Endothelial cell of umbilical vein (primary cell): ENCODE data around the gene AQP3. TPM values are rescaled to one million over a fixed set of nuclear protein-coding genes. Genes with fewer than 3 reads are reported as not detected.

Source experiments
- BruUV-seq: library from RNA; stranded (reverse); fragments of 400-500 nt; replicated peaks from 2 replicates; lab custom pipeline; 2021; lab: Mats Ljungman, UMichigan
- CTCF ChIA-PET: fragments of 300-600, 350-600 bp; sonication (Branson Sonifier 250); formaldehyde crosslinking; loops from one replicate; lab custom pipeline; 2021; ENCODE audit warnings: antibody characterized with exemption, inconsistent platforms; lab: Charles Lee
- POLR2A ChIA-PET: fragments of 300-600, 350-600 bp; sonication (Branson Sonifier 250); formaldehyde crosslinking; loops from one replicate; lab custom pipeline; 2021; ENCODE audit warnings: antibody characterized with exemption, inconsistent platforms; lab: Charles Lee
- DNase-seq: peaks from one replicate; pipeline ENCODE4 v3.0.0-alpha.2; 2011; ENCODE audit warnings: low read depth, low spot score
- FAIRE-seq: peaks from 2 replicates; lab custom pipeline; 2011; peaks lifted over from hg19 to GRCh38; lab: Jason Lieb, UNC
- H2AFZ ChIP-seq: 2 replicates; pipeline ENCODE4 v1.6.0; 2012; ENCODE audit warnings: low read depth, low read length, control low read depth, inconsistent platforms
- H3K27ac ChIP-seq: 2 replicates; pipeline ENCODE4 v1.5.1; 2011; ENCODE audit warnings: low read depth, mild to moderate bottlenecking, control low read depth, low read length, moderate library complexity; ENCODE audit not compliant: insufficient read depth
- H3K27me3 ChIP-seq, 2 experiments: 2 replicates each; pipeline versions ENCODE4 v1.6.0 to v1.6.1; 2011; ENCODE audit warnings: low read length in 2 of 2, mixed read lengths in 1 of 2; ENCODE audit not compliant: control insufficient read depth in 2 of 2, insufficient read depth in 2 of 2
- H3K36me3 ChIP-seq, 2 experiments: 2 replicates in 1 of 2; 3 replicates in 1 of 2; pipeline ENCODE4 v1.5.1; 2011; ENCODE audit warnings: low read length in 2 of 2, mild to moderate bottlenecking in 1 of 2, moderate library complexity in 1 of 2; ENCODE audit not compliant: control insufficient read depth in 2 of 2, insufficient read depth in 2 of 2; ENCODE audit errors: extremely low read depth in 1 of 2
- H3K4me1 ChIP-seq: 3 replicates; pipeline ENCODE4 v1.5.1; 2011; ENCODE audit warnings: mild to moderate bottlenecking, low read length; ENCODE audit not compliant: control insufficient read depth, insufficient read depth; ENCODE audit errors: extremely low read depth
- H3K4me2 ChIP-seq: 2 replicates; pipeline ENCODE4 v1.6.1; 2011; ENCODE audit warnings: low read length, control low read depth, mixed read lengths; ENCODE audit not compliant: insufficient read depth
- H3K4me3 ChIP-seq, 3 experiments: fragments of 200-600 bp in 1 of 3; sonication (generic), shearing (Covaris generic) in 1 of 3; replicated peaks in 1 of 3; 2 replicates each; pipeline ENCODE4 v1.5.1; 2011 to 2016; ENCODE audit warnings: control low read depth in 3 of 3, low read length in 3 of 3, mild to moderate bottlenecking in 2 of 3, inconsistent platforms in 1 of 3, low read depth in 1 of 3, moderate library complexity in 1 of 3; ENCODE audit not compliant: insufficient read depth in 1 of 3
- H3K79me2 ChIP-seq: 2 replicates; pipeline ENCODE4 v1.6.0; 2012; ENCODE audit warnings: low read length, inconsistent platforms; ENCODE audit not compliant: control insufficient read depth, insufficient read depth
- H3K9ac ChIP-seq: replicated peaks from 2 replicates; pipeline ENCODE3; 2011; ENCODE audit warnings: low read length, control low read depth; ENCODE audit not compliant: insufficient read depth; ENCODE audit errors: extremely low read depth
- H3K9me1 ChIP-seq: replicated peaks from 3 replicates; pipeline ENCODE4 v1.6.0; 2011; ENCODE audit warnings: mild to moderate bottlenecking, low read length; ENCODE audit not compliant: control insufficient read depth, insufficient read depth; ENCODE audit errors: extremely low read depth
- H3K9me3 ChIP-seq: replicated peaks from 2 replicates; pipeline ENCODE4 v1.5.1; 2012; ENCODE audit warnings: low read length, inconsistent platforms; ENCODE audit not compliant: control insufficient read depth, insufficient read depth
- H4K20me1 ChIP-seq: replicated peaks from 2 replicates; pipeline ENCODE3; 2011; ENCODE audit warnings: mild to moderate bottlenecking, low read length; ENCODE audit not compliant: control insufficient read depth, insufficient read depth; ENCODE audit errors: extremely low read depth
- EZH2 ChIP-seq: IDR thresholded peaks from 2 replicates; pipeline ENCODE4 v1.6.1; 2012; ENCODE audit warnings: borderline replicate concordance, low read depth, mild to moderate bottlenecking, moderate library complexity, low read length, inconsistent platforms; ENCODE audit not compliant: severe bottlenecking
- FOS ChIP-seq: IDR thresholded peaks from 2 replicates; pipeline ENCODE4 v1.6.1; 2011; ENCODE audit warnings: mild to moderate bottlenecking, low read length, moderate library complexity, borderline replicate concordance; ENCODE audit not compliant: insufficient read depth
- GATA2 ChIP-seq: IDR thresholded peaks from 2 replicates; pipeline ENCODE4 v1.7.0; 2011; ENCODE audit warnings: low read depth, mild to moderate bottlenecking, moderate library complexity, mixed read lengths, low read length; ENCODE audit not compliant: insufficient read length, insufficient read depth
- JUN ChIP-seq: IDR thresholded peaks from 2 replicates; pipeline ENCODE4 v1.6.1; 2011; ENCODE audit warnings: borderline replicate concordance, low read depth; ENCODE audit not compliant: insufficient read length, insufficient read depth
- MYC ChIP-seq: IDR thresholded peaks from one replicate; pipeline ENCODE4 v1.6.1; 2011; ENCODE audit warnings: mild to moderate bottlenecking, low read depth, low read length
- POLR2A ChIP-seq: IDR thresholded peaks from 2 replicates; pipeline ENCODE4 v1.6.1; 2012; ENCODE audit warnings: low read depth, mild to moderate bottlenecking, control low read depth, low read length
- POLR2AphosphoS5 ChIP-seq: IDR thresholded peaks from 2 replicates; pipeline ENCODE4 v1.6.1; 2012; ENCODE audit warnings: low read depth, mild to moderate bottlenecking, control low read depth, low read length, moderate library complexity; ENCODE audit not compliant: insufficient read depth
- dilution Hi-C: fragments of 300-500 bp; cut with MboI; formaldehyde crosslinking; loops from one replicate; pipeline ENCODE4 v1.15.0; 2019; ENCODE audit warnings: low sequenced_read_pairs; ENCODE audit not compliant: extremely low pct_ligation_motif_present
- intact Hi-C: fragments of 100-400 bp; cut with micrococcal nuclease; formaldehyde crosslinking; loops from one replicate; pipeline ENCODE4 v1.10.0; 2022
- polyA plus RNA-seq, 4 experiments: library from polyadenylated mRNA; depleted of rRNA in 3 of 4; stranded (reverse) in 3 of 4; unstranded in 1 of 4; fragments of >200 nt; gene quantifications; 2 replicates each; pipeline versions ENCODE4 v1.2.1 to v1.2.3, GENCODE V29; 2011 to 2012; ENCODE audit warnings: missing spikeins in 1 of 4
- total RNA-seq: library from RNA; stranded (reverse); gene quantifications from 2 replicates; pipeline ENCODE4 v1.2.3, GENCODE V29; 2021
- TF ChIP-seq, protein P1 (sequence below), 2 donors: IDR thresholded peaks; 1 replicate in 1 of 2; 2 replicates in 1 of 2; pipeline ENCODE4 v1.5.1; 2011; ENCODE audit warnings: low read length in 2 of 2, mild to moderate bottlenecking in 2 of 2, moderate library complexity in 2 of 2, control low read depth in 1 of 2, inconsistent platforms in 1 of 2, low read depth in 1 of 2; ENCODE audit not compliant: insufficient read depth in 1 of 2; ENCODE audit errors: extremely low read depth in 1 of 2
- TF ChIP-seq, protein P2 (sequence below): IDR thresholded peaks from 2 replicates; pipeline ENCODE4 v1.6.1; 2011; ENCODE audit not compliant: insufficient read depth, insufficient read length

The AQP3 gene
- total and polyA plus RNA-seq, 2 donors (not counting 3 experiments of a cell fraction or from before 2014, with no cell fraction given) = 0.93 to 1.8 TPM

DNA sequence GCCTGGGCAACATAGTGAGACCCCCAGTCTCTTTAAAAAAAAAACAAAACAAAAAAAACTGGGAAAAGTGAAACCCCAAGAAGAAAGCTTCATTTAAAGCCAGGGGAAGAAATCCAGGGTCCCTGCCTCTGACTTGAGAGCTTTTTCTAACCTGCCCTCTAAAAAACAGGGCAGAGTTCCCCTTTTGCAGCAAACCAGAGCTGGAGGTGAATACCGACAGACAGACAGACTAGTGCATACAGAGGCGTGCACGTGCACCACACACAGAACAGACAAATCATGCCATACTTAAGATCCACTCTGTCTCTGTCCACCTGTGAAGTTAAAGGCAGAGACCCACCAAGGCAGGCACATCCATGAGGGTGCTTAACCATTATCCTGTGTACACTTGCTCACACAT, 11.7 kb upstream of the AQP3 start:
- Histone ChIP-seq H3K9me3 (no peaks in the 10 kb centered on the region), H4K20me1 (no peaks in the 10 kb centered on the region), H3K9ac (no peak overlapping the region), H2AFZ (no peak overlapping the region), H3K27ac (no peak overlapping the region), H3K79me2 (no peaks in the 10 kb centered on the region), H3K9me1 (no peaks in the 10 kb centered on the region), H3K4me2 (no peak overlapping the region), H3K4me1 (peaks cover 12% of the 10 kb centered on the region), H3K27me3 (no peaks in the 10 kb centered on the region), H3K4me3 (no peak overlapping the region), H3K36me3 (peaks cover 4 to 29% of the 10 kb centered on the region in 2 experiments)
- BruUV-seq = no TSS peak
- POLR2A ChIA-PET = no interaction called here
- DNase-seq (no peak), FAIRE-seq (no peak)
- intact Hi-C loops = loop anchor here (2.0 kb wide), 1 partner anchor 14 kb away; the partner anchor contains the start of gene NOL6
- CTCF ChIA-PET = interaction anchor here (0.9 to 3.6 kb wide), 4 partner anchors 9 to 84 kb away, joined by 3 to 16 read pairs (median 9); partner anchors contain the start of gene AQP3
- dilution Hi-C loops = no loop called here
- TF ChIP-seq POLR2AphosphoS5 = no peak

DNA sequence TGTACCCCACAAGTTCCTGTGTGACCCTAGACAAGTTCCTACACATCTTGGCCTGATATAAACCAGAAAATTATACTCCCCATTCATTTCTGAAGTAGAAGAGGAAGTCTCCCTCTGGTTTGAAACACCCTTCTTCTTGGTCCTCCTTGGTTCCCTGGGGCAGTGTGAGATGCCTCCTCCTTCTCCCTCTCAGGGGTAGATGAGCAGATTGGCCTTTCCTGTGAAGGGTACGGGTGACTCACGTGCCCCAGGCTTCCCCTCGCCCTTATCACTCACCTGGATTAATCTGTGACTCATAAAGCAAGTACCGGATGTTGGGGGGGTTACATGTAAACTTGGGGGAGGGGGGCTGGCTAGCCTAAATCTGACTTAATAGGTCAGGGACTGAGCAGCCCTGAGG, 11.1 kb upstream of the AQP3 start:
- peaks cover 14% of the 10 kb centered on the region for H3K4me1 ChIP-seq
- intact Hi-C loops = loop anchor here (2.0 kb wide), 1 partner anchor 14 kb away; the partner anchor contains the start of gene NOL6
- FAIRE-seq (peak; percentile 63), DNase-seq (peak; percentile 38)
- ChIA-PET CTCF (interaction anchor here (0.9 to 3.6 kb wide), 5 partner anchors 8 to 83 kb away, joined by 3 to 16 read pairs (median 8); partner anchors contain the start of gene AQP3), POLR2A (no interaction called here)
- no peaks in the 10 kb centered on the region for H3K27me3 ChIP-seq
- no peak overlapping the region for H3K4me3 ChIP-seq
- H2AFZ ChIP-seq = no peak overlapping the region
- H3K4me2 ChIP-seq = no peak overlapping the region
- no peaks in the 10 kb centered on the region for H4K20me1 ChIP-seq
- dilution Hi-C loops = no loop called here
- H3K9me1 ChIP-seq = no peaks in the 10 kb centered on the region
- H3K9me3 ChIP-seq = no peaks in the 10 kb centered on the region
- TF ChIP-seq, protein P1, sequence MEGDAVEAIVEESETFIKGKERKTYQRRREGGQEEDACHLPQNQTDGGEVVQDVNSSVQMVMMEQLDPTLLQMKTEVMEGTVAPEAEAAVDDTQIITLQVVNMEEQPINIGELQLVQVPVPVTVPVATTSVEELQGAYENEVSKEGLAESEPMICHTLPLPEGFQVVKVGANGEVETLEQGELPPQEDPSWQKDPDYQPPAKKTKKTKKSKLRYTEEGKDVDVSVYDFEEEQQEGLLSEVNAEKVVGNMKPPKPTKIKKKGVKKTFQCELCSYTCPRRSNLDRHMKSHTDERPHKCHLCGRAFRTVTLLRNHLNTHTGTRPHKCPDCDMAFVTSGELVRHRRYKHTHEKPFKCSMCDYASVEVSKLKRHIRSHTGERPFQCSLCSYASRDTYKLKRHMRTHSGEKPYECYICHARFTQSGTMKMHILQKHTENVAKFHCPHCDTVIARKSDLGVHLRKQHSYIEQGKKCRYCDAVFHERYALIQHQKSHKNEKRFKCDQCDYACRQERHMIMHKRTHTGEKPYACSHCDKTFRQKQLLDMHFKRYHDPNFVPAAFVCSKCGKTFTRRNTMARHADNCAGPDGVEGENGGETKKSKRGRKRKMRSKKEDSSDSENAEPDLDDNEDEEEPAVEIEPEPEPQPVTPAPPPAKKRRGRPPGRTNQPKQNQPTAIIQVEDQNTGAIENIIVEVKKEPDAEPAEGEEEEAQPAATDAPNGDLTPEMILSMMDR (IDR thresholded peaks at IDR 0.05; ENCODE audit: extremely low read depth in 1 of 2, insufficient read depth in 1 of 2, low read depth in 1 of 2, low read length in 2 of 2) = no peak
- peak; percentile 58 for TF ChIP-seq JUN
- TF ChIP-seq FOS = no peak
- no peak for TF ChIP-seq EZH2
- TF ChIP-seq POLR2AphosphoS5 = peak; percentile 70
- TF ChIP-seq MYC = no peak
- peak; percentile 74 for TF ChIP-seq GATA2
- TF ChIP-seq, protein P2, sequence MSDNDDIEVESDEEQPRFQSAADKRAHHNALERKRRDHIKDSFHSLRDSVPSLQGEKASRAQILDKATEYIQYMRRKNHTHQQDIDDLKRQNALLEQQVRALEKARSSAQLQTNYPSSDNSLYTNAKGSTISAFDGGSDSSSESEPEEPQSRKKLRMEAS = no peak
- no peak for TF ChIP-seq POLR2A
- no peaks in the 10 kb centered on the region for H3K79me2 ChIP-seq
- no TSS peak for BruUV-seq
- H3K27ac ChIP-seq = no peak overlapping the region
- peaks cover 4 to 23% of the 10 kb centered on the region in 2 experiments for H3K36me3 ChIP-seq
- no peak overlapping the region for H3K9ac ChIP-seq
